Esophagus squamous epithelium (tissue), 4 donors: Measurements from ENCODE around the gene CCL5.

Experiments used
- CTCF ChIP-seq, 6 experiments: fragments of 450-650 bp in 4 of 6; fragments of 200-600 bp in 2 of 6; sonication (generic) in 2 of 6; IDR thresholded peaks; one replicate each; pipeline ENCODE4 v1.5.1; 2016 to 2019; ENCODE audit warnings: antibody characterized with exemption in 6 of 6, mild to moderate bottlenecking in 4 of 6, moderate library complexity in 4 of 6
- POLR2A ChIP-seq, 4 donors: fragments of 450-650 bp; IDR thresholded peaks; one replicate each; pipeline ENCODE4 v1.6.1; 2017; ENCODE audit warnings: antibody characterized with exemption in 4 of 4, mild to moderate bottlenecking in 4 of 4, moderate library complexity in 3 of 4

GRCh38 chr17:35909408-35909807 is 29.2 kb upstream of the CCL5 start:
- TF ChIP-seq CTCF (IDR thresholded peaks at IDR 0.05) (no peak), POLR2A (IDR thresholded peaks at IDR 0.05) (no peak)
